HG02759 (cell line): ENCODE results near the gene ARHGAP21.
A peak's percentile ranks its signal among the peaks of the same experiment; 100 is the strongest.

Experiments
- ATAC-seq: cut with Tn5 transposase; IDR thresholded peaks from one replicate; pipeline ENCODE4 v1.9.1; 2021; ENCODE audit warnings: mild to moderate bottlenecking, moderate library complexity; ENCODE audit not compliant: unreplicated experiment

ARHGAP21 gene

GRCh38 chr10:24723386-24723787 lies 300 bp downstream of the ARHGAP21 start:
- ATAC-seq: peak; percentile 30

- peak; percentile 32 for ATAC-seq
Observed at GRCh38 chr10:24722676-24723385, 856 bp downstream of the ARHGAP21 start.

- peak; percentile 0 for ATAC-seq
Observed at GRCh38 chr10:24722131-24722675, 1.5 kb downstream of the ARHGAP21 start.

DNA sequence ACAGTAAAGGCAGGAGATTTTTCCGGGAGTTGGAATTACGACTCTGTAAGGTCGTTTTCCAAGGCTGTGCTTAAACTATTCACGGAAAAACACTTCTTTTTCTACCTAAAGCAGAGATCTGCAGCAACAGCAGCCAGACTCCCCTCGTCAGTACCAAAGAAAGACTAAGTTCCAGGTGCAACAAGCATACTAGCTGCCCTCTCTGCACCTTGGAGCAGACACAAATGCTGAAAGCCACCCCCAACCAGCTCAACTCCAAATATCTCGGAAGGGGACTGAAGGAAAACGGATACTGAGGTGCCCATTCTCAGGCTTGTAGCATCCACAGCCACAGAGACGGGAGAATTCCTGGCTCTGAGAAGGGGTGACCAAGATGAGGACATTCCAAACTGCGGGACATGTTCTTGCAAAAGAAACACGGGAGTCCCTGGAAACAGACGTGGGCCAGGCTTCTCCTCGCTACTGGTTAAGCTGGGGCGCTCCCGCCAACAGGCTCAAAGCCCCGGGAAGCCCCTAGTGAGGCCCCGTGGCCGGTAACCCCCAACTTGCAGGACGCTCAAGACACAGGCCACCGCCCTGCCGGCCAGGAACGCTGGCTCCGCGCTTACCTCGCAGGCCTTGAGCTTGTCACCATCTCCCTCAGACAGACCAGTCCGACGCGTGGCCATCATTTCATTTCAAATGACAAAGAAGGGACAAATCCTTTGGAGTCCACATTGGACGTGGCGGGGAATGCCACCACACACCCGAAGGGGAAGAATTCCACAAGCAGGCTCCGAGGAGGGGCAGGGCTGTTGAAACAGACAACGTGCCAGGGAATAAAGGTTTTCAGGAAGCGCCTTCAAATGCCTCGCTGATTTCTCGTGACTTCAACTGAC lies 2.2 kb downstream of the ARHGAP21 start:
- no peak for ATAC-seq

DNA sequence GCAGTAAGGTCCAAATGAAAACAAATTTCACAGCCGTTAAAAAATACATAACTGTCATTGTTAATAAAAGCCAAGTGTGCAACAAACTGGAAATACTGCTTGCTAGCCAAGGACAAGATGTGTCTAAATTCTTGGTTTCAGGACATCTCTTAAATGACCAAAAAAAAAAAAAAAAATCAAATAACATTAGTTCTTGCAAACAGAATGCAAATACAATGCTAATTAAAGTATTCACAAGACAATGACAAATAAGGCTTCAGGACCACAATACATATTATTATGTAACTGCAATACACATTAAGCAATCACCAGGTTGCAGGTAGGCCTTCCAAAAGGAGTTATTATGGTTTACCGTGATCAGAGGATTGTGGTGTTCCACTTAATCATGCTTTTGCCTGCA lies 3.6 kb downstream of the ARHGAP21 start:
- ATAC-seq: no peak

DNA sequence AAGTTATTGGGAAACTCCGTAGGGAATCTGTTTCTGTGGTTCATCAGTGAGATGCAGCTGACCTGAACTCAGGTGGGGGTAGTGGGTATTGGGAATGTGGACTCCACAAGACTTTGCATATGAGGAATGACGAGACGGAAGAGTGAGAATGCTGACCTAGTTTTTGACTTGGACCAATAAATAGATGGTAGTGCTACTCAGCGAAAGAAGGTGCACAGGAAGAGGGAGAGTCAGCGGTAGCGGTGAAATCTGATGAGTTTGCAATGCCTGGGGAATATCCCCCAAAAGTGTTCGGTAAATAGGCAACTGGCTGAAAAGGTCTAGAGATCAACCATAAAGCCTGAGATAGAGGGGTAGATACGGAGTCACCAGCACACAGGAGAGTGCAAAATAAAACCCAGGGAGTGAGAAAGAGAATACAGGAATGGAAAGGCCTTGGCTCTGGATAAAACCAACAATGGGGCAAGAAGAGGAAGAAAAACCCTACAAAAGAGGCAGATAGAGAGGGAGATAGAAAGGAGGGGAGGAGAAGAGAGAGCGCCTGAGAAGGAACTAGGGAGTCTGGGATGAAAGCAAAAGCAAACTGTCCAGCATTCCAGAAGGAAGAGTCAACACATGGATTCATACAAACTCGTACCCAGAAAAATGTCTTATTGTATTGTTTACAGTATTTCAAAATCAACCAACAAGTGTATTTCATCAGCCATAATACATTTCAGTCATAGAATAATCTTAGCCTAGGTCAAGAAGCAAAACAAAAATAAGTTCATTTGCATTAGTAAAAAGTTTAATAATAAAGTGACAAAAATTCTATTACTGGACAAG lies 5.4 kb downstream of the ARHGAP21 start:
- no peak for ATAC-seq

GRCh38 chr10:24716295-24716694 lies 7.4 kb downstream of the ARHGAP21 start:
- ATAC-seq: no peak

- ATAC-seq: no peak
Observed at GRCh38 chr10:24715246-24715769, 8.4 kb downstream of the ARHGAP21 start.

- no peak for ATAC-seq
Observed at GRCh38 chr10:24713086-24713485, 10.6 kb downstream of the ARHGAP21 start.

- no peak for ATAC-seq
Observed at GRCh38 chr10:24711465-24711864, 12.2 kb downstream of the ARHGAP21 start.

DNA sequence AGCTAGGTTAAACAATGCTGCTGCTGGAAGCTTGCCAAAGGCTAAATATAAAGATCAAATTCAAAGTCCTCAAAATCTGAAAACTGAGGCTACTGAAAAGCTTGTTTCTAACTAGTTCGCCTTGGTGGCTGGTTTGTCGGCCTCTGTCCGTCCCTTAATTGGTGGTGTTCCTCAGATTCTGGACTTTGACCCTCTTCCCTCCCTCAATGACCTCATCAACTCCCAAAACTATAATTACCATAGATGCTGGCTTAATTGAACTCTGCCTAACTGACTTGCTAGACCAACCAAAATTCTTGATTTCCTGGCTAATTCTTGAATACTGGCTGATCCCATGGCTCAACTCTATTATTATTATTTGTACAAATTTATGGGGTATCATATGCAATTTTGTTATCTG lies 15.6 kb downstream of the ARHGAP21 start:
- no peak for ATAC-seq

GRCh38 chr10:24707445-24707844 lies 16.2 kb downstream of the ARHGAP21 start:
- peak; percentile 67 for ATAC-seq

DNA sequence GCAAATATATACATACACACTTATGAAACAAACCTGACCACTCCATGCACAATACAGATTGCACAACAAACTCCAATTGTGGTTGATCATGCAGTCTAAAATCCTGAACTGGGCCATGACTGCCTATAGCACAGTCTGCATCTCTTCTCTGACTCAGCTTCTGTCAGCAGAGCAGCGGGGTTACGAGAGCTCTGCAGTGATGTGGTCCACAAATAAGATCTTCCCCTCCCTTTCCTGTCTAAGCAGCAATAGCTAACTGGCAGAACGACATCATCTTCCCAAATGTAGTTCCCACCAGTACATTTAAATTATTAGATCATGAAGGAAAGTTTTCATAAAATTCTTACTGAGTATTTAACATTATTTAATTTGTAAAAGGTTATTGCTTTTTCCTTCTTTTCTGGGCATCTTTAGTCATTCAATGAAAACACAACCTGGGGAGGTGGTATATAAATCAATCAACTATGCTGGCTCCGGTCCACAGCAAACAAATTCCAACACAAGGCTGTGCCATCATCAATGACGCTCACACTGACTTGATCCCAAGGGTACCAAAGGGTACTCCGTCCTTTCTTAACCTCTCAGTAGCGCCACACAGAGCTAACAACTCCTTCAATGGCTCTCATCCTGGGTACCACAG lies 17.1 kb downstream of the ARHGAP21 start:
- ATAC-seq: peak; percentile 46

- ATAC-seq: no peak
Observed at GRCh38 chr10:24703700-24704099, 20.0 kb downstream of the ARHGAP21 start.

- peak; percentile 86 for ATAC-seq
Observed at GRCh38 chr10:24701447-24701846, 22.2 kb downstream of the ARHGAP21 start.

GRCh38 chr10:24700948-24701347 lies 22.7 kb downstream of the ARHGAP21 start:
- no peak for ATAC-seq

- ATAC-seq: no peak
Observed at GRCh38 chr10:24698270-24698669, 25.4 kb downstream of the ARHGAP21 start.

DNA sequence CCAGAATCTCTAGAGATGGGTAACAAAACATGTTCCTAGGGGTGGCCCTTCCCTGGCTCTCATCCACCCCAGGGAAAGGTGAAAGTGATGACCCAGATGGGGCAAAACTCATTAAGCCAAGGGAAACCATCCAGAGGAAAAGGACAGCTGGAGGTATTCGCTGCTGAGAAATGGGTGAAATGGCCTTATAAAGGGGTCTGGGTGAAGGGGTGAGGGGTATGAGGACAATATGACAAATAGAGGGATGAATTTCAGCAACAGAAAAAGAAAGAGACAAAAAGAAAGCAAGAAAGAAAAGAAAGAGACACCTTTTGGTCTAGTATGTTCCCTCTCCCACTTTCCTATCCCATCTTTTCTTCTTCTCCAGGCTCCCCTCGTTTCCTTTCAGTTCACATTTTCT lies 26.6 kb downstream of the ARHGAP21 start:
- no peak for ATAC-seq

GRCh38 chr10:24695452-24695851 lies 28.2 kb downstream of the ARHGAP21 start:
- no peak for ATAC-seq

DNA sequence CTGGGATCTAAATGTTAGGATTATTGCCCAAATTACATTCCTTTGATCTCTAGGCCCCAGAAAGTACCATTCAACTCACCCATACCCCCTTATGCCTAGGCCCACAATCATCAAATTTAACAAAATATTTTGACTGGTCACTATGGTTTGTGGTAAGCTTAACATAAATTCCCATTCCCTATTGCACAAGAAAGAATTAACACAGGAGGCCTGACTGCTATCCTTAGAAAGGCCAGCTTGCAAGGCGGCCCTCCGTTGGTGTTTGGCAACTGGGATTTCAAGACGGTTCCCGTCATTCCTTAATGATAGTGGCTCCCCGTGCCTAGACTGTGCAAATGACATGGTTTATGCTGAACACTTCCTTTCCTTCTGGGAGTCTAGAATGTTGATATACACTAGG lies 29.6 kb downstream of the ARHGAP21 start:
- no peak for ATAC-seq
